Measurements from ENCODE around the gene LTBP2.

DNA sequence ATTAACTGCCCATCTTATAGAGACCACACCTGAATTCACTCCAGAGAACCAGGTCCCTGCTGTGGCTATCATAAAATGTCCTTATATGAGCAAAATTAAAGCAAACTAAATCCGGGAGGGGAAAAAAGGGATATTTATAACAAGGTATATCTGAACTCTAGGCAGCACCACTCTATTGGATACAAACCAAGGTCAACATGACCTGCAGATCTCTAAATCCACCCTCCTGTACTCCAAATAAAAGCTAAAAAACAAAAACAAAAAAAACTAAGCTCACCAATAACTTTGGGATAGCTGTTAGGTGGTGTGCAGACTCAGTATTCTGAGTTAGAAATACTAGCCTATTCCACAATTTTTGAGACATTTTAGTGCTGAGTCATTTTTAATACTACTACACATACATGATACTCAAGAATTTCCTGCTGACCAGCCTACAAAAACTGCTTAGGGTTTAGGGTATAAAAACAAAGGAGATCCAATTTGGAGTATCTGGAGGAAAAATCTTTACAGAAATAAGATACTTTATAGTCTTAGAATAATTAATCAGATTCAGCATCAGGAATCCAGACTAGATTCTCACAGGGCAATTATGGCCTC lies 46.6 kb upstream of the LTBP2 start:
- TF ChIP-seq, protein P1, sequence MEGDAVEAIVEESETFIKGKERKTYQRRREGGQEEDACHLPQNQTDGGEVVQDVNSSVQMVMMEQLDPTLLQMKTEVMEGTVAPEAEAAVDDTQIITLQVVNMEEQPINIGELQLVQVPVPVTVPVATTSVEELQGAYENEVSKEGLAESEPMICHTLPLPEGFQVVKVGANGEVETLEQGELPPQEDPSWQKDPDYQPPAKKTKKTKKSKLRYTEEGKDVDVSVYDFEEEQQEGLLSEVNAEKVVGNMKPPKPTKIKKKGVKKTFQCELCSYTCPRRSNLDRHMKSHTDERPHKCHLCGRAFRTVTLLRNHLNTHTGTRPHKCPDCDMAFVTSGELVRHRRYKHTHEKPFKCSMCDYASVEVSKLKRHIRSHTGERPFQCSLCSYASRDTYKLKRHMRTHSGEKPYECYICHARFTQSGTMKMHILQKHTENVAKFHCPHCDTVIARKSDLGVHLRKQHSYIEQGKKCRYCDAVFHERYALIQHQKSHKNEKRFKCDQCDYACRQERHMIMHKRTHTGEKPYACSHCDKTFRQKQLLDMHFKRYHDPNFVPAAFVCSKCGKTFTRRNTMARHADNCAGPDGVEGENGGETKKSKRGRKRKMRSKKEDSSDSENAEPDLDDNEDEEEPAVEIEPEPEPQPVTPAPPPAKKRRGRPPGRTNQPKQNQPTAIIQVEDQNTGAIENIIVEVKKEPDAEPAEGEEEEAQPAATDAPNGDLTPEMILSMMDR (IDR thresholded peaks at IDR 0.05): no peak
- no peak for TF ChIP-seq POLR2A (IDR thresholded peaks at IDR 0.05)

Measured in thyroid gland (tissue), 4 donors.